Loucy (cell line): ENCODE measurements around the gene OR1J4.
"Not testable (repeated sequence)": the region's sequence is repeated elsewhere in the genome, so short reads cannot be mapped to it uniquely, and the experiment has no call there.

Source experiments
- H2AFZ ChIP-seq: fragments of 200-600 bp; sonication (generic); 2 replicates; pipeline ENCODE4 v1.6.0; 2016; ENCODE audit warnings: antibody characterized with exemption, mild to moderate bottlenecking, low read length, moderate library complexity
- H3F3A ChIP-seq: fragments of 200-600 bp; 2 replicates; pipeline ENCODE4 v1.6.0; 2016; ENCODE audit warnings: antibody characterized with exemption, low read depth, mild to moderate bottlenecking
- H3K27me3 ChIP-seq: fragments of 200-600 bp; sonication (generic); 2 replicates; pipeline ENCODE4 v1.6.1; 2014; ENCODE audit warnings: low read length, mild to moderate bottlenecking; ENCODE audit not compliant: insufficient read depth, poor library complexity, severe bottlenecking
- H3K36me3 ChIP-seq: fragments of 200-600 bp; sonication (generic); 2 replicates; pipeline ENCODE4 v1.6.1; 2016; ENCODE audit warnings: low read length; ENCODE audit not compliant: insufficient read depth
- H3K4me1 ChIP-seq: fragments of 200-600 bp; sonication (generic); 2 replicates; pipeline ENCODE4 v1.5.1; 2014; ENCODE audit warnings: low read length, mild to moderate bottlenecking; ENCODE audit not compliant: insufficient read depth, poor library complexity, severe bottlenecking
- H3K4me2 ChIP-seq: fragments of 200-600 bp; sonication (generic); 2 replicates; pipeline ENCODE4 v1.6.0; 2014; ENCODE audit warnings: antibody characterized with exemption, low read length, low read depth, mild to moderate bottlenecking; ENCODE audit not compliant: poor library complexity, severe bottlenecking
- H3K4me3 ChIP-seq: fragments of 200-600 bp; sonication (generic); 2 replicates; pipeline ENCODE4 v1.5.1; 2014; ENCODE audit warnings: low read length, mild to moderate bottlenecking, mixed read lengths; ENCODE audit not compliant: poor library complexity, severe bottlenecking
- H3K79me2 ChIP-seq: fragments of 200-600 bp; sonication (generic); 2 replicates; pipeline ENCODE4 v1.6.1; 2014; ENCODE audit warnings: low read length; ENCODE audit not compliant: insufficient read depth
- H3K9ac ChIP-seq: fragments of 200-600 bp; sonication (generic); 2 replicates; pipeline ENCODE4 v1.6.0; 2014; ENCODE audit warnings: mild to moderate bottlenecking, low read depth, low read length, moderate library complexity; ENCODE audit not compliant: poor library complexity, severe bottlenecking
- H3K9me2 ChIP-seq: fragments of 200-600 bp; sonication (generic); replicated peaks from 2 replicates; pipeline ENCODE4 v1.6.1; 2016; ENCODE audit warnings: low read depth, low read length, mixed read lengths
- H3K9me3 ChIP-seq: fragments of 200-600 bp; sonication (generic); 2 replicates; pipeline ENCODE4 v1.6.1; 2014; ENCODE audit warnings: mild to moderate bottlenecking, antibody characterized with exemption, low read length, low read depth; ENCODE audit not compliant: insufficient read depth
- H4K20me1 ChIP-seq: fragments of 200-600 bp; sonication (generic); 2 replicates; pipeline ENCODE4 v1.6.0; 2014; ENCODE audit warnings: antibody characterized with exemption, low read length, mild to moderate bottlenecking; ENCODE audit not compliant: insufficient read depth, poor library complexity, severe bottlenecking
- CTCF ChIP-seq: fragments of 200-600 bp; sonication (generic); conservative IDR thresholded peaks from 2 replicates; pipeline ENCODE4 v1.5.1; 2014; ENCODE audit warnings: mild to moderate bottlenecking, antibody characterized with exemption, low read length
- EZH2phosphoT487 ChIP-seq: fragments of 200-600 bp; IDR thresholded peaks from 2 replicates; pipeline ENCODE4 v1.6.1; 2018; ENCODE audit warnings: antibody characterized with exemption, mild to moderate bottlenecking, moderate library complexity, borderline replicate concordance

OR1J4 gene

GRCh38 chr9:122518226-122518625, 715 bp upstream of the OR1J4 start:
- Histone ChIP-seq H3K36me3 (no peaks in the 10 kb centered on the region), H3K4me3 (no peak overlapping the region), H3F3A (no peaks in the 10 kb centered on the region), H2AFZ (no peak overlapping the region), H3K9me3 (no peaks in the 10 kb centered on the region), H3K4me1 (no peaks in the 10 kb centered on the region), H3K79me2 (no peaks in the 10 kb centered on the region), H4K20me1 (no peaks in the 10 kb centered on the region), H3K27me3 (no peaks in the 10 kb centered on the region), H3K9me2 (no peaks in the 10 kb centered on the region), H3K9ac (no peak overlapping the region), H3K4me2 (no peak overlapping the region)
- no peak for TF ChIP-seq EZH2phosphoT487

DNA sequence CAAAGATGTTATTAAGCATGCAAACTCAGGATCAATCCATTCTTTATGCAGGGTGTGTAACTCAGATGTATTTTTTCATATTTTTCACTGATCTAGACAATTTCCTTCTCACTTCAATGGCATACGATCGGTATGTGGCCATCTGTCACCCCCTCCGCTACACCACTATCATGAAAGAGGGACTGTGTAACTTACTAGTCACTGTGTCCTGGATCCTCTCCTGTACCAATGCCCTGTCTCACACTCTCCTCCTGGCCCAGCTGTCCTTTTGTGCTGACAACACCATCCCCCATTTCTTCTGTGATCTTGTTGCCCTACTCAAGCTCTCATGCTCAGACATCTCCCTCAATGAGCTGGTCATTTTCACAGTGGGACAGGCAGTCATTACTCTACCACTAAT, 435 bp downstream of the OR1J4 start:
- no peak overlapping the region for H3K4me3 ChIP-seq
- TF ChIP-seq EZH2phosphoT487 (no peak), CTCF (no peak)

DNA sequence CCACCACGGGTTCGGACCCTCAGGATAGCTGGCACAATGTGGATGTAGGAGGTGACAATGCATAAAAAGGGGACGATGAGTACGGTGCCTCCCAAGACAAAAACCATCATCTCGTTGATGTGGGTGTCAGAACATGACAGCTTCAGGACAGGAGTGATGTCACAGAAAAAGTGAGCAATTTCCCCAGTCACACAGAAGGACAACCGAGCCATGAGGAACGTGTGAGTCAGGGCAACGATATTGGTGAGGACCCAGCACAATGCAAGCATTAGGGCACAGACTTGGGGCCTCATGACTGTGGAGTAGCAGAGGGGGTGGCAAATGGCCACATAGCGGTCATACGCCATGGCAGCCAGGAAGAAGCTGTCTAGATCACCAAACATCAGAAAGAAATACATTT, 7.7 kb downstream of the OR1J4 start:
- H3K27me3 ChIP-seq: no peaks in the 10 kb centered on the region
- H3K4me2 ChIP-seq: no peak overlapping the region
- no peak overlapping the region for H3K4me3 ChIP-seq
- no peaks in the 10 kb centered on the region for H3K9me3 ChIP-seq
- TF ChIP-seq CTCF (no peak), EZH2phosphoT487 (no peak)
- no peak overlapping the region for H3K9ac ChIP-seq
- H3K79me2 ChIP-seq: no peaks in the 10 kb centered on the region
- H2AFZ ChIP-seq: no peak overlapping the region
- no peaks in the 10 kb centered on the region for H3K9me2 ChIP-seq
- H3K36me3 ChIP-seq: no peaks in the 10 kb centered on the region
- no peaks in the 10 kb centered on the region for H3K4me1 ChIP-seq
- H3F3A ChIP-seq: no peaks in the 10 kb centered on the region
- no peaks in the 10 kb centered on the region for H4K20me1 ChIP-seq

More for the DNA sequence above, 435 bp downstream of the OR1J4 start:
- Histone ChIP-seq H3K4me1 (no peaks in the 10 kb centered on the region), H4K20me1 (no peaks in the 10 kb centered on the region), H3K36me3 (no peaks in the 10 kb centered on the region), H3K79me2 (no peaks in the 10 kb centered on the region), H3K4me2 (no peak overlapping the region), H3K9ac (no peak overlapping the region), H3K27me3 (no peaks in the 10 kb centered on the region), H3K9me3 (no peaks in the 10 kb centered on the region), H3K9me2 (no peaks in the 10 kb centered on the region), H3F3A (no peaks in the 10 kb centered on the region), H2AFZ (no peak overlapping the region)

- H3K27me3 ChIP-seq: no peaks in the 10 kb centered on the region
- no peak for TF ChIP-seq EZH2phosphoT487
- TF ChIP-seq CTCF: no peak
- no peaks in the 10 kb centered on the region for H3K79me2 ChIP-seq
- H3K9me3 ChIP-seq: no peaks in the 10 kb centered on the region
- no peaks in the 10 kb centered on the region for H3K36me3 ChIP-seq
- H4K20me1 ChIP-seq: no peaks in the 10 kb centered on the region
- H3K4me2 ChIP-seq: no peak within 1 kb of the TSS
- H3K9me2 ChIP-seq: no peaks in the 10 kb centered on the region
- H3K4me1 ChIP-seq: no peaks in the 10 kb centered on the region
- no peak within 1 kb of the TSS for H3K4me3 ChIP-seq
- no peaks in the 10 kb centered on the region for H3F3A ChIP-seq
- H2AFZ ChIP-seq: no peak within 1 kb of the TSS
- no peak within 1 kb of the TSS for H3K9ac ChIP-seq
These were observed 8.3 kb downstream of the OR1J4 start, which contains the start of gene OR1N1 for GRCh38 chr9:122527193-122527592. OR1N1 (minus strand) TSS chr9:122527293; CDS start chr9:122527293, 0 bp downstream.

DNA sequence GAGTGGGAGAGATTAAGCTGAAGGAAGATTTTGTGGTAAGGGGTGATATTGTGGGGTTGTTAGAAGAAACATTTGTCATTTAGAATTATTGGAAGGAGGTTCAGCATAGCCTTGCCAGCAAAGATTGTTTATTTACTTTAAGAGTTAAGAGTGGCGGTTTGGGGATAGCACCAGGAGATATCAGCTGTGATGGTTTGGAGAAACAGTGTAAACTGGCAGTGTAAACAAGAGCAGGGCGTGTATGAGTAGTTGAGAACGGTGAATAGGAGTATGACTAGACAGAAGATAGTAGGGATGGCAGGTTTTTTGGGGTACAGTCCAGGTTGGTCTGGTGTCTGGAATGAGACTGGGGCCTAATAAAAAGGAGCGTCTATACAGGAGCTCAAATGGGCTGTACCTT, 12.2 kb downstream of the OR1J4 start:
- H3K9me2 ChIP-seq, H3K4me1 ChIP-seq, H3K9me3 ChIP-seq, H3K79me2 ChIP-seq, H3K27me3 ChIP-seq, H2AFZ ChIP-seq, H4K20me1 ChIP-seq, H3F3A ChIP-seq, H3K4me3 ChIP-seq, H3K4me2 ChIP-seq, H3K36me3 ChIP-seq, H3K9ac ChIP-seq: not testable (repeated sequence)
